HUES64 (cell line): ENCODE data around the gene CARS1.
"Not testable (repeated sequence)": the region's sequence is repeated elsewhere in the genome, so short reads cannot be mapped to it uniquely, and the experiment has no call there.

Experiments used
- H3K27ac ChIP-seq: 2 replicates; pipeline ENCODE4 v1.7.0; 2013; ENCODE audit warnings: low read depth, low read length, inconsistent platforms
- H3K27me3 ChIP-seq: 2 replicates; pipeline ENCODE4 v1.6.1; 2013; ENCODE audit warnings: mild to moderate bottlenecking, low read length; ENCODE audit not compliant: insufficient read depth
- H3K36me3 ChIP-seq: 2 replicates; pipeline ENCODE4 v1.6.1; 2013; ENCODE audit warnings: mild to moderate bottlenecking, low read length; ENCODE audit not compliant: insufficient read depth
- H3K4me1 ChIP-seq: 2 replicates; pipeline ENCODE4 v1.6.1; 2013; ENCODE audit warnings: mild to moderate bottlenecking, low read length, moderate library complexity; ENCODE audit not compliant: insufficient read depth
- H3K4me3 ChIP-seq: 2 replicates; pipeline ENCODE4 v1.5.1; 2013; ENCODE audit warnings: mild to moderate bottlenecking, low read length, moderate library complexity
- H3K9ac ChIP-seq: 2 replicates; pipeline ENCODE4 v1.6.1; 2013; ENCODE audit warnings: mild to moderate bottlenecking, low read depth, low read length
- H3K9me3 ChIP-seq: 2 replicates; pipeline ENCODE4 v1.6.1; 2013; ENCODE audit warnings: low read depth, low read length; ENCODE audit not compliant: insufficient read depth
- WGBS: fragments of 150-250, 120-280 bp; methylation state at CpG from one replicate; pipeline ENCODE4 v1.1.7; 2013; ENCODE audit warnings: missing lambda C conversion rate; 5-methylcytosine and 5-hydroxymethylcytosine counted together

CARS1 gene

DNA sequence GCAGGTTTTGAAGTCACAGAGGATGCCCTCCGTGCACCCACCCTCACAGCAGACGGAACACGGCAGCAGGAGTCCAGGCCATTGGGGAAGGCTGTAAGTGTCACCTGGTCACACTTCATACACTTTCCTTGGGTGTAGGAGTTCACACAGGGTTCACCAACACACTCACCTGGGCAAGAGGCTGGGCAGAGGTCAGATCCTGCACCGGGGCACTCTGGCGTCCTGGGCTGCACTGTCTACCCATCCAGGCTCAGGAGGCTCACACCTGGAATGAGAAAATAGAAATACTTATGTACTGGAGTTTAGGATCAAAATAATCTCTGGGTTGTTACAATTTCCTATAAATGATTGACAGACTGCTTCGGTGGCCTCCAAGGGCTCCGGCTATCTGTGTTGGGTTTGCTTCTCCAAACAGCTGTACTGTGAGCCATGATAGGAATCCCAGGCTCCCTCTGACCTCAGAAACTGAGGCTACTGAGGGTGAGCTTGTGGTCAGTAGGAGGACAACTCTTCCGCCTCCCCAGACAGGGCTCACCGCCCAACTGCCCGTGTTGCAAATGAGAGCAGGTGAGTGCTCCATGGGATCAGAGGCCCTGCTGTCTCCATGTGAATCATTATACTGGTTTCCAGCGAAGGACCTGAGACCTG is 20.1 kb upstream of the CARS1 start:
- Histone ChIP-seq H3K9me3 (no peaks in the 10 kb centered on the region), H3K9ac (no peak overlapping the region), H3K27me3 (no peaks in the 10 kb centered on the region), H3K27ac (no peak overlapping the region), H3K4me1 (no peaks in the 10 kb centered on the region), H3K4me3 (no peak overlapping the region), H3K36me3 (no peaks in the 10 kb centered on the region)
- WGBS, result 87% methylated on average over 11 of the region's 11 CpGs

DNA sequence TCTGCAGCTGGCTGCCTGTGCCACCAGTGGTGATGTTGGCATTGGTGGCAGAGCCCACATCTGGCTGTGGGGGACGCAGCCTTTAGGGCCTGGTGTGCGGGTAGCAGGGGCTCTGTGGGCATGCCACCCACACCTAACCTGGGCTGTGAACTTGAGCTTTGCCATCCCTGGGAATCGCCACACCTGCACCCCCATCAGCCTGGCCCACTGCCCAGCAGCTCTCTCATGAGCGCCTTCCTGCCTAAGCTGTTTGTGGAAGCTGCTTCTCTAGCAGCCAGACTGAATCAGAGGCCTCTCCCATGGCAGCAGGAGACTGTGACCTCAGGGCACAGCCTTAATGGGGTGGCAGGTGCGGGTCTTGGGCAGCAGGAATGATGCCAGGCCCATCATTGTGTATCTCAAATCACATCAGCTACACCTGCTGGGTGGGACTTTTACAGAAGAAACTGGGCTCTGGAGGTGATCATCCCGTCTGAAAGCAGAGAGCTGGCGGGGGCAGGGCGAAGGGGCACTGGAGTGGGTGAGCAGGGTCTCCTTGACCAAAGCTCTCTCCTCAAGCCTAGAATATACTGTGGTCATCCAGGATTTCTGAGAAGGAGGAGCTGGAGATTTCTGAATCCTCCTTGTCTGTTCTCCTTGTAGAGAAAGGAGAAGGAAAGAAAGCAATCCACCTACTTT is 17.8 kb upstream of the CARS1 start:
- no peaks in the 10 kb centered on the region for H3K36me3 ChIP-seq
- 73% methylated on average over 8 of the region's 8 CpGs for WGBS

DNA sequence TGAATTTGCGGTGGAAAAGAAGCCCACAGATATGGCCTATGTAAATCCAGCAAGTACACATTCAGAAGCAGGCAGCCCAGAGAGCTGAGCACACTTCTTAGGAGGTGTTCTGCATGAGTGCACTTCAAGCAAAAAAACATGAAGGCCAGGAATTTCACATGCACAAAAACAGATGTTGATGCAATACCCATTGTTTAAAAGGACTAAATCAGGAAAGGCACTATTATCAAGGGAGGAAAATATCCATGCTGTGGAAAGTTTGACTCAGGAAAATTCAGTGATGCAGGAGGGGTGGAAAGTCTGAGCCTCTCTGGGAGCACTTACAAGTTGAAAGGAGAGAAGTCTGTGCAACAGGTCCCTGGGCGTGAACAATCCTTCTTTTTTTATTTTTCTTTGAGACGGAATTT is 15.8 kb upstream of the CARS1 start:
- Histone ChIP-seq H3K4me3 (no peak overlapping the region), H3K9ac (no peak overlapping the region), H3K36me3 (no peaks in the 10 kb centered on the region), H3K27me3 (no peaks in the 10 kb centered on the region), H3K9me3 (no peaks in the 10 kb centered on the region), H3K27ac (no peak overlapping the region), H3K4me1 (no peaks in the 10 kb centered on the region)
- WGBS, result 90% methylated on average over 3 of the region's 3 CpGs

More for the DNA sequence above, 17.8 kb upstream of the CARS1 start:
- Histone ChIP-seq H3K4me1 (no peaks in the 10 kb centered on the region), H3K9ac (no peak overlapping the region), H3K9me3 (no peaks in the 10 kb centered on the region), H3K27me3 (no peaks in the 10 kb centered on the region), H3K27ac (no peak overlapping the region), H3K4me3 (no peak overlapping the region)

DNA sequence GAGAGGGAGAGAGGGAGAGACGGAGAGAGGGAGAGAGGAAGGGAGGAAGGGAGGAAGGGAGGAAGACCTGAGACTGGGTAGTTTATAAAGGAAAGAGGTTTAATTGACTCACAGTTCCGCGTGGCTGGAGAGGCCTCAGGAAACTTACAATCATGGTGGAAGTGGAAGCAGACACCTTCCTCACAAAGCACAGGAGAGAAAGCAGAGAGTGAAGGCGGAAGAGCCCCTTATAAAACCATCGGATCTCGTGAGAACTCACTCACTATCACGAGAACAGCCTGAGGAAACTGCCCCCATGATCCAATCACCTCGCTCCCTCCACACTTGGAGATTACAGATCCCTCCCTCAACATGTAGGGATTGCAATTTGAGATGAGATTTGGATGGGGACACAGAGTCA is 12.2 kb upstream of the CARS1 start:
- 84% methylated on average over 7 of the region's 8 CpGs for WGBS

DNA sequence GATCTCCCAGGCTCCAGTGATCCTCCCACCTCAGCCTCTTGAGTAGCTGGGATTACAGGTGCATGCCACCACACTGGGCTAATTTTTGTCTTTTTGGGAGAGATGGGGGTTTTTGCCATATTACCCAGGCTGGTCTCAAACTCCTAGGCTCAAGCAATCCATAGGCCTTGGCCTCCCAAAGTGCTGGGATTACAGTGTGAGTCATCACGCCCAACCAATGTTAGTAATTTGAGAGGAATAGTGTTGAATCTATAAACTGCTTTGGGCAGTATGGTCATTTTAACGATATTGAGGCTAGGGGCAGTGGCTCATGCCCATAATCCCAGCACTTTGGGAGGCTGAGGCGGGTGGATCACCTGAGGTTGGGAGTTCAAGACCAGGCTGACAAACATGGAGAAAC is 9.1 kb upstream of the CARS1 start:
- H3K9ac ChIP-seq, H3K4me3 ChIP-seq, H3K27me3 ChIP-seq, H3K4me1 ChIP-seq, H3K27ac ChIP-seq, H3K36me3 ChIP-seq: not testable (repeated sequence)
- WGBS, result 97% methylated on average over 3 of the region's 3 CpGs
- H3K9me3 ChIP-seq, result peaks cover 25% of the 10 kb centered on the region

More for the DNA sequence above, 12.2 kb upstream of the CARS1 start:
- H3K9me3 ChIP-seq, result peaks cover 21% of the 10 kb centered on the region
- no peak overlapping the region for H3K9ac ChIP-seq
- no peak overlapping the region for H3K4me3 ChIP-seq
- no peak overlapping the region for H3K27ac ChIP-seq
- H3K27me3 ChIP-seq, result no peaks in the 10 kb centered on the region
- H3K36me3 ChIP-seq, result no peaks in the 10 kb centered on the region
- no peaks in the 10 kb centered on the region for H3K4me1 ChIP-seq

DNA sequence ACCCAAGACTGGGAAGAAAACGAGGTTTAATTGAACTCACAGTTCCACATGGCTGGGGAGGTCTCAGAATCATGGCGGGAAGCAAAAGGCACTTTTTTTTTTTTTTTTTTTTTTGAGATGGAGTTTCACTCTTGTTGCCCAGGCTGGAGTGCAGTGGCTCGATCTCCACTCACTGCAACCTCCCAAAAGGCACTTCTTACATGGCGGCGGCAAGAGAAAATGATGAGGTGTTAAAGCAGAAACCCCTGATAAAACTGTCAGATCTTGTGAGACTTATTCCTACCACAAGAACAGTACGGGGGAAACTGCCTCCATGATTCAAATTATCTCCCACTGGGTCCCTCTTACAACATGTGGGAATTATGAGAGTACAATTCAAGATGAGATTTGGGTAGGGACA is 7.5 kb upstream of the CARS1 start:
- H3K36me3 ChIP-seq, H3K4me3 ChIP-seq, H3K27me3 ChIP-seq, H3K4me1 ChIP-seq, H3K9ac ChIP-seq: not testable (repeated sequence)
- Histone ChIP-seq H3K27ac (peak overlapping the region; percentile 69; the same call in 1 of the 2 replicates), H3K9me3 (peaks cover 25% of the 10 kb centered on the region)
- WGBS, result 96% methylated on average over 4 of the region's 6 CpGs

DNA sequence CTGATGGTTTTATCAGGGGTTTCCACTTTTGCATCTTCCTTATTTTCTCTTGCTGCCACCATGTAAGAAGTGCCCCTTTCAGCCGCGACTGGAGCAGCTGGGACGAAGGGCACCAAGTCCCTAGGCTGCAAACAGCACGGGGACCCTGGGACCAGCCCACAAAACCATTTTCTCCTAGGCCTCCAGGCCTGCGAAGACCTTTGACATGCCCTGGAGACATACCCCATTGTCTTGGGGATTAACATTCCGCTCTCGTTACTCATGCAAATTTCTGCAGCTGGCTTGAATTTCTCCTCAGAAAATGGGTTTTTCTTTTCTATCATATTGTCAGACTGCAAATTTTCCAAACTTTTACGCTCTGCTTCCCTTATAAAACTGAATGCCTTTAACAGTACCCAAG is 6.7 kb upstream of the CARS1 start:
- H3K27me3 ChIP-seq, H3K4me1 ChIP-seq, H3K4me3 ChIP-seq, H3K9ac ChIP-seq, H3K36me3 ChIP-seq: not testable (repeated sequence)
- Histone ChIP-seq H3K9me3 (peaks cover 25% of the 10 kb centered on the region), H3K27ac (peak overlapping the region; percentile 69; the same call in 1 of the 2 replicates)
- whole genome bisulfite sequencing, result 20% methylated on average over 8 of the region's 8 CpGs

DNA sequence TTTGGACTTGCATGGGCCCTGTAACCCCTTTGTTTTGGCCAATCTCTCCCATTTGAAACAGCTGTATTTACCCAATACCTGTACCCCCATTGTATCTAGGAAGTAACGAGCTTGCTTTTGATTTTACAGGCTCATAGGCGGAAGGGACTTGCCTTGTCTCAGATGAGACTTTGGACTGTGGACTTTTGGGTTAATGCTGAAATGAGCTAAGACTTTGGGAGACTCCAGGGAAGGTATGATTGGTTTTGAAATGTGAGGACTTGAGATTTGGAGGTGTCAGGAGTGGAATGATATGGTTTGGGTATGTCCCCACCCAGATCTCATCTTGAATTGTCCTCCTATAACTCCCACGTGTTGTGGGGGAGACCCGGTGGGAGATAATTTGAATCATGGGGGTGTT is 6.2 kb upstream of the CARS1 start:
- H3K4me3 ChIP-seq, H3K9ac ChIP-seq, H3K27me3 ChIP-seq, H3K36me3 ChIP-seq, H3K4me1 ChIP-seq: not testable (repeated sequence)
- Histone ChIP-seq H3K27ac (peak overlapping the region; percentile 64; the same call in 1 of the 2 replicates), H3K9me3 (peaks cover 25% of the 10 kb centered on the region)
- WGBS, result 84% methylated on average over 4 of the region's 4 CpGs

DNA sequence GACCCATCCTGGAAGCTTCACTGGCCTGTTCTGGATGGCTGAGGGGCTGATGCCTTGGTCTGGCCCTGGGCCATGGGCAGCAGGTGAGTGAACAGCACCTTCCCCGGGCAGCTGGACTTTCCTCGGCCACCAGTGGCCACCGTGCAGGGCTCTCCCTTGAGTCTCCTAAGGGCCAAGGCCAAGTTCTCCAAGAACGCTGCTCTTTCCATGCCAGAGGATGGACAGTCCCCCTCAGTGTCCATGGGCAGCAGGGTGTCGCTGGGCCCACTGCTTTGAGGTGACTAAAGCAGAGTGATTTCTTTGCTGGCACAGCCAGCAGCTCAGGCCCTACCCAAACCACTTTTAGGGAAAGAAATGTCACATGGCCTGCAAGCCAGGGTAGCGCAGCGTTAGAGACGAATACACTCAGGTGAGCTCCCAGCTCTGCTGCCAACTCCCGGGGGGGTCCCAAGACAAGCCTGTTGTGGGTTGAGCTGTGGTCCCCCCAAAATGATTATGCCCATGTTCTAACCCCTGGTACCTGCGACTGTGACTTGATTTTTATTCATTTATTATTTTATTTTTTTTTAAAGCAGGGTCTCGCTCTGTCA is 3.3 kb upstream of the CARS1 start:
- no peak overlapping the region for H3K27ac ChIP-seq
- no peak overlapping the region for H3K9ac ChIP-seq
- WGBS, result 95% methylated on average over 10 of the region's 11 CpGs
- H3K27me3 ChIP-seq, result no peaks in the 10 kb centered on the region
- H3K4me1 ChIP-seq, result peaks cover 15% of the 10 kb centered on the region
- H3K9me3 ChIP-seq, result peaks cover 12% of the 10 kb centered on the region
- no peak overlapping the region for H3K4me3 ChIP-seq
- H3K36me3 ChIP-seq, result no peaks in the 10 kb centered on the region

DNA sequence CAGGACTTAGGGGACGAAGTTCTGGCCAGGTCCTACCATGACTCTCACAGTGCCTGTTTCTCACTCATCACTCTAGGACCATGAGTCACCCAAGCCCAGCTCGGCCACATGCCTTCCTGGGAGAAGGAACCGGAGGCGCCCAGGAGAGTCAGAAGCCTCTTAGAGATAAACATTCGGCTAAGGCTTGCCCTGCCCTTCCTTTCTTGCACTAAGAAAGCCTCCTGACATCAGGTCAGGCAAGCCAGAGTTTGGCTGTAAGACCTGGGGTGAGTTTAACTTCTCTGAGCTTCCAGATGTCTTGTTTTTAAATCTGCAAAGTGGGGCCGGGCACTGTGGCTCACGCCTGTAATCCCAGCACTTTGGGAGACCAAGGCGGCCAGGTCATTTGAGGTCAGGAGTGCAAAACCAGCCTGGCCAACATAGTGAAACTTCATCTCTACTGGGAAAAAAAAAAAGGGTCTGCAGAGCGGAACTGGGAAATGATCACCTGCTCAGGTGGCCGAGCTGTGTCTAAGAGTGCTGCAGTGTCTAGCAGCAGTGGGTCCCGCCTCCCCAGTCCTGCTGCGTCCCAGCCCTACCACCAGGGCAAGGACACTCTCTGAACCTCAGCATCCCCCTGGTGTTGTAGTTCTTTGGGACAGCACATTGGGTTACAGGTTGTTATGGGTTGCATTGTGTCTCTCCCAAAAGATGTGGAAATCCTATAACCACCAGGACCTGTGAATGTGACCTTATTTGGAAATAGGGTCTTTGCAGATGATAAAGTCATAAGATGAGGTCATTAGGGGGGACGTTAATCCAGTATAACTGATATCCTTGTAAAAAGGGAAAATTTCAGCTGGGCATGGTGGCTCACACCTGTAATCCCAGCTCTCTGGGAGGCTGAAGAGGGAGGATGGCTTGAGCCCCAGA is 1.8 kb upstream of the CARS1 start:
- H3K4me1 ChIP-seq, result peaks cover 15% of the 10 kb centered on the region
- H3K4me3 ChIP-seq, result no peak overlapping the region
- no peaks in the 10 kb centered on the region for H3K27me3 ChIP-seq
- H3K27ac ChIP-seq, result no peak overlapping the region
- no peak overlapping the region for H3K9ac ChIP-seq
- peaks cover 9% of the 10 kb centered on the region for H3K36me3 ChIP-seq
- peaks cover 4% of the 10 kb centered on the region; the same call in 1 of the 2 replicates for H3K9me3 ChIP-seq
- 88% methylated on average over 13 of the region's 13 CpGs for WGBS
